H1 (cell line): ENCODE measurements around the gene DAB2IP. TPM values are rescaled to one million over a fixed set of nuclear protein-coding genes. Genes with fewer than 3 reads are reported as not detected.

Source experiments
- ASH2L ChIP-seq: fragments of 200-600, 300-600 bp; sonication (generic); IDR thresholded peaks from one replicate; pipeline ENCODE4 v1.7.1; 2017; ENCODE audit warnings: low read length
- HDAC2 ChIP-seq, 2 experiments: fragments of 300-600 bp in 1 of 2; sonication (generic) in 1 of 2; IDR thresholded peaks; 2 replicates each; pipeline ENCODE4 v1.6.1; 2011 to 2012; ENCODE audit warnings: low read depth in 2 of 2, low read length in 2 of 2, mild to moderate bottlenecking in 2 of 2, moderate library complexity in 2 of 2, borderline replicate concordance in 1 of 2, inconsistent platforms in 1 of 2
- JUN ChIP-seq: IDR thresholded peaks from 2 replicates; pipeline ENCODE4 v1.6.1; 2011; ENCODE audit warnings: low read depth, mild to moderate bottlenecking, improper control_type of control experiment, low read length
- SIRT6 ChIP-seq: IDR thresholded peaks from one replicate; pipeline ENCODE4 v1.7.1; 2012; ENCODE audit warnings: low read length, inconsistent platforms
- SUZ12 ChIP-seq: fragments of 200-600 bp; sonication (generic); IDR thresholded peaks from 2 replicates; pipeline ENCODE4 v1.6.1; 2012; ENCODE audit warnings: mild to moderate bottlenecking, inconsistent platforms, low read length, moderate library complexity, mixed read lengths
- polyA plus RNA-seq, 7 experiments: library from polyadenylated mRNA; depleted of rRNA in 3 of 7; stranded (reverse) in 5 of 7; unstranded in 2 of 7; fragments of >200 nt in 5 of 7; fragments of 200-250 nt in 2 of 7; gene quantifications; 1 replicate in 5 of 7; 2 replicates in 1 of 7; 4 replicates in 1 of 7; pipeline versions ENCODE4 v1.2.1 to v1.2.3, GENCODE V29; 2011 to 2013; ENCODE audit warnings: missing spikeins in 2 of 7, mixed read lengths in 2 of 7
- total RNA-seq: library from RNA; stranded (reverse); fragmentation: NEBNext Ultra II Directional; extraction: Animal tissue kit (Norgen Biotek cat#: 25700); gene quantifications from 2 replicates; pipeline ENCODE4 v1.2.1, GENCODE V29; 2021
- TF ChIP-seq, protein P1 (sequence below): IDR thresholded peaks from 2 replicates; pipeline ENCODE4 v1.6.1; 2012; ENCODE audit warnings: inconsistent platforms

Gene DAB2IP
- total and polyA plus RNA-seq, 2 of the 8 experiments (the other 6 are each of a cell fraction or from before 2014, with no cell fraction given) = 19.7 to 39.5 TPM

DNA sequence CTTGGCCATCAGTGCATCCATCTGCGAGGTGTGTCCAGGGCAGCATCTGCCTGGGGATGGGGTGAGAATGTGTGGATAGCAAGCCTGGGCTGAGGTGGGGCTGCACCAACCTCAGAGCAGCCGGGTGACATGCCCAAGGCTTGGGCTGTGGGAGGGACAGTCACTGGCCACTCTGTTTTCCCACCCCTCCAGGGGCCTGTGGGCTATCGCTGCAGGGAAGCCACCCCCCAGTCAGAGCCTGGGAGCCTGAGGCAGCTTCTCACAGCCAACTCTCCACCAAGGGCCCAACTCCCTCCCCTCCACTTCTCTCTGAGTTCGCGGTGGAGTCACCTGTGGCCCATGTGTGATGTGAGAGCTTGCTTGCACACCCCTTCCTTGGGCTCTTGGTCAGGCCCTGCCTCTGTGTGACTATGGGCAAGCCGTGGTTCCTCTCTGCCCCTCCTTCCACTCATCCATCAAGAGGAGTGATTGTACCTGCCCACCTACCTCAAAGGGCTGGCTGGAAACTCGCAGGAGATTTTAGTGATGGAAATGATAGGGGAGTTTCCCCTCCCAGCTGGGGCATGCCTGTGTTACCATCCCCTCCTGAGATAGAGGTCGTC is 54.8 kb downstream of the DAB2IP start (continued):
- no peak for TF ChIP-seq SUZ12
- TF ChIP-seq, protein P1, sequence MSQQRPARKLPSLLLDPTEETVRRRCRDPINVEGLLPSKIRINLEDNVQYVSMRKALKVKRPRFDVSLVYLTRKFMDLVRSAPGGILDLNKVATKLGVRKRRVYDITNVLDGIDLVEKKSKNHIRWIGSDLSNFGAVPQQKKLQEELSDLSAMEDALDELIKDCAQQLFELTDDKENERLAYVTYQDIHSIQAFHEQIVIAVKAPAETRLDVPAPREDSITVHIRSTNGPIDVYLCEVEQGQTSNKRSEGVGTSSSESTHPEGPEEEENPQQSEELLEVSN = no peak
- no peak for TF ChIP-seq SIRT6
- TF ChIP-seq JUN = no peak
- no peak for TF ChIP-seq HDAC2 (IDR thresholded peaks at IDR 0.05; ENCODE audit: borderline replicate concordance in 1 of 2, low read depth in 2 of 2, low read length in 2 of 2)
- TF ChIP-seq ASH2L = no peak
